H1 (cell line): ENCODE measurements around the gene DDR1.

Source experiments
- CREB1 ChIP-seq: IDR thresholded peaks from 2 replicates; pipeline ENCODE4 v1.6.1; 2012; ENCODE audit warnings: inconsistent platforms
- KDM5A ChIP-seq: fragments of 200-600 bp; IDR thresholded peaks from 2 replicates; pipeline ENCODE4 v1.7.1; 2012; ENCODE audit warnings: mild to moderate bottlenecking, low read length, inconsistent platforms, mixed read lengths
- SAP30 ChIP-seq: fragments of 300-600 bp; sonication (generic); IDR thresholded peaks from 2 replicates; pipeline ENCODE4 v1.7.1; 2012; ENCODE audit warnings: low read length, moderate library complexity, mild to moderate bottlenecking, inconsistent platforms; ENCODE audit not compliant: insufficient read depth, insufficient replicate concordance
- SP1 ChIP-seq: IDR thresholded peaks from 2 replicates; pipeline ENCODE4 v1.6.1; 2011; ENCODE audit warnings: low read depth, low read length
- TF ChIP-seq, protein P1 (sequence below), 3 experiments: IDR thresholded peaks; 1 replicate in 2 of 3; 2 replicates in 1 of 3; pipeline versions ENCODE4 v1.5.1 to v1.6.1; 2011; ENCODE audit warnings: low read length in 3 of 3, mild to moderate bottlenecking in 3 of 3, inconsistent platforms in 2 of 3, low read depth in 1 of 3, moderate library complexity in 1 of 3; ENCODE audit not compliant: insufficient read depth in 1 of 3; ENCODE audit errors: control extremely low read depth in 1 of 3

GRCh38 chr6:30912746-30913520 is 28.6 kb downstream of the DDR1 start:
- no peak for TF ChIP-seq SP1
- TF ChIP-seq, protein P1, sequence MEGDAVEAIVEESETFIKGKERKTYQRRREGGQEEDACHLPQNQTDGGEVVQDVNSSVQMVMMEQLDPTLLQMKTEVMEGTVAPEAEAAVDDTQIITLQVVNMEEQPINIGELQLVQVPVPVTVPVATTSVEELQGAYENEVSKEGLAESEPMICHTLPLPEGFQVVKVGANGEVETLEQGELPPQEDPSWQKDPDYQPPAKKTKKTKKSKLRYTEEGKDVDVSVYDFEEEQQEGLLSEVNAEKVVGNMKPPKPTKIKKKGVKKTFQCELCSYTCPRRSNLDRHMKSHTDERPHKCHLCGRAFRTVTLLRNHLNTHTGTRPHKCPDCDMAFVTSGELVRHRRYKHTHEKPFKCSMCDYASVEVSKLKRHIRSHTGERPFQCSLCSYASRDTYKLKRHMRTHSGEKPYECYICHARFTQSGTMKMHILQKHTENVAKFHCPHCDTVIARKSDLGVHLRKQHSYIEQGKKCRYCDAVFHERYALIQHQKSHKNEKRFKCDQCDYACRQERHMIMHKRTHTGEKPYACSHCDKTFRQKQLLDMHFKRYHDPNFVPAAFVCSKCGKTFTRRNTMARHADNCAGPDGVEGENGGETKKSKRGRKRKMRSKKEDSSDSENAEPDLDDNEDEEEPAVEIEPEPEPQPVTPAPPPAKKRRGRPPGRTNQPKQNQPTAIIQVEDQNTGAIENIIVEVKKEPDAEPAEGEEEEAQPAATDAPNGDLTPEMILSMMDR (IDR thresholded peaks at IDR 0.05; ENCODE audit: control extremely low read depth in 1 of 3, insufficient read depth in 1 of 3, low read depth in 1 of 3, low read length in 3 of 3): no peak
- TF ChIP-seq KDM5A: no peak
- no peak for TF ChIP-seq SAP30
- no peak for TF ChIP-seq CREB1
